Glomerular visceral epithelial cell (primary cell): ENCODE data around the gene CGREF1.

ENCODE experiments used
- DNase-seq: peaks from one replicate; pipeline ENCODE4 v3.0.0-alpha.2; 2016; ENCODE audit errors: extremely low spot score

The CGREF1 gene

DNA sequence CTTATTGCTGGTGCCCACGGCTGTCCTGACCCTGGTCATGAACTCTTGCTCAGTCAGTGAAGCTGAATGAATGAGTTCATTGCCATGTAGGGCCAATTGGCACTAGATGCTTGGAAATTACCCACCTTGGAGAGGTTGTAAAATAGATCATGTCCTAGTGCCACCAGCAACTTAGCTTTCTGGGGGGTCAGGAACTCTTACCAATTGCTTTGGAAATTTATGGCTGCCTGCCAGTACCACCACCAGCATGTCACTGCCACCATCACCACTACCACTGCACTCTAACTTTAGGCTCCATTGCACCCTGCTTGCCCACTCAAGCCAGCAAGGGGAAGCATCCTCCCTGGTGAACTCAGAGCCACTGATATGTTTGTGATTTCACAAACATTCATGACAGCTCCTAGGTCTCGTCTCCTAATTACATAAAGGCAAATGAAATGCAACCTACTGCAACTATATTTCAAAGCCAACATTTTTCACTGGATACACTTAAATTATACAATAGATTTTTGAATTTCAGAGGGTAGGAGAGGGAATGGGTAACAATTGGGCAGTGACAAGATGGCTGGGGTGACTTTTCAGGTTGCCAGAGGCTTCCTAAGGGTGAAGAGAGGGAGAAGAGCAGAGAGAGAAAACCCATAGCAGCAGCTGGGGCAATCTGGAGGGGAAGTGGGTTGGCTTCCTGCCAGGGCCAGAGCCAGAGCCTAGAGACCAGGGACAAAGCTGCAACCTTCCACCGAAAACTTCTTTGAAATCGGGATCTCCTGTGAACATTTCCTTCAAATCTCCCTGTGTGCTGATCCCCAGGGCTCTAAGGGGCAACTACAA, 44.0 kb downstream of the CGREF1 start:
- DNase-seq: no peak

DNA sequence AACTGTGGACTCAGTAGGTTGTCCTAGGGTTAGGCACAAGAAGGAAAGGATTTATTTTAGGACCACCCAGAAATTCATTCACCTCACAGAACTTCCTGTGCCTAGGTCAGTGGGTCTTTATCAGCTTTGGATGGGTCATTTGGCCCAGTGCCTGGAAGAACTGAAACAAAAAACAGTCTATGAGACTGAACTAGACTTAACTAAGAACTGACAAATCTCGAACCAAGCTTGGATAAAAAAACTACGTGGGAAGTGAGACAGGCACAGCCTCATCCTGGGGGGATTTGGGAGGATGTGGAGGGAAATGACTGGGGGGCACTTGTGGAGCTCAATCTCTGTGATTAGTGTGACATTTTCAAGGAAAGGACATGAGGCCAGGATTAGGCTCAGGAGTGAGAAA, 45.1 kb downstream of the CGREF1 start:
- no peak for DNase-seq

DNA sequence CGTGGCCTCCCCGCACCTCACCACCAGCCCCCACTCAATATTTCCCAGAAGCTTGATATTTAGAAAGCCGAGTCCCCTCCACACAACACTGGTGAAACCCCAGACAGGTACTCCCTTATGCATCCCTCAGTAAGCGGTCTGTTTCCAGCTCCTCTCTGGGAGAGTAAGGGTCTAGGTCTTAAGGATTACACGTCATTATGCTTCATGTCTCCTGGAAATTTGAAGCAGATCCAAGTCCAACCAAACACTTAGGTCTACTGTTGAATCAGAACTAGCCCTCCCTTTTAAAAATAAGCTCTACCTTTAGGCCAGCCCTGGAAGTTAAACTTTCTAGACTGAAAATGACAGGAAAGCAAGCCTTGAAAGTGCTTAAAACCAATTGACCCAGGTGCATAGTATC, 46.0 kb downstream of the CGREF1 start:
- no peak for DNase-seq

DNA sequence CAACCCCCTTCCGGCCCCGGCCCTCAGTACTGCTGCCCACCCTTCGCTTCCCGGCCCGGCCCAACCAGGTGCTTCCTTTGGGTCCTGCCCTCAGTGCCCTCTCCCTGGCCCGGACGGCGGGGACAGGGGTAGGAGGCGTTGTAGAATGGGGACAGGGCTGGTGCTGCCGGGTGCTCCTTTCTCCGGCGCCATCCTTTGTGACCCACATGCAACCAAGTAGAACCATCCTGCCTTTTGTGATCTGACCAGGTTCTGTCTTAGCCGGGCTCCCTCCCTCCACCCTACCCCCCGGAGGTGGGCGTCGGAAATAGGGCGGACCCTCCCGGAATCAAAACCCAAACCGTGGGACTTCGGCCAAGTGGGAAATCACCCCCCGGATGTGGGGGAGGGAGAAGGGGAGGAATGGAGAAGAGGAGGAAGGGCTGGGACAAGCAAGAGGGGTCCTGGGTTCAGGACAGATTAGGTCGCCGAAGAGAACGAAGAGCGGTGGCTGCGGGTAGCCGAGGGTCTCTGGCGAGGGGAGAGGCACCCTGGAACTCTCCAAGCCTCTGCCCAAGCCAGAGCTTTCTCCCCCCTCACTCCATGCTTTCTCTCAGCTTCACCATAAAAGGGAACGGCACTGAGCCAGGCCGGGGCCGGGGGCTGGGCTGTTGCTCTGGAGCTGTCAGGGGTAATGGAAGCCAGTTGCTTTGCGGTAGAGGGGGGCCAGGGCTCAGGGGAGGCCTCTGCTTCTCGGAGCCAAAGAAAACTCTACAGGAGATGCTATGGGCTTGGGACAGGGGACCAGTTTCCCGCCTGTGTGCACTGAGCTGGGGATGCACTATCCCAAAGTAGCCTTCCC, 46.7 kb downstream of the CGREF1 start:
- DNase-seq: no peak

DNA sequence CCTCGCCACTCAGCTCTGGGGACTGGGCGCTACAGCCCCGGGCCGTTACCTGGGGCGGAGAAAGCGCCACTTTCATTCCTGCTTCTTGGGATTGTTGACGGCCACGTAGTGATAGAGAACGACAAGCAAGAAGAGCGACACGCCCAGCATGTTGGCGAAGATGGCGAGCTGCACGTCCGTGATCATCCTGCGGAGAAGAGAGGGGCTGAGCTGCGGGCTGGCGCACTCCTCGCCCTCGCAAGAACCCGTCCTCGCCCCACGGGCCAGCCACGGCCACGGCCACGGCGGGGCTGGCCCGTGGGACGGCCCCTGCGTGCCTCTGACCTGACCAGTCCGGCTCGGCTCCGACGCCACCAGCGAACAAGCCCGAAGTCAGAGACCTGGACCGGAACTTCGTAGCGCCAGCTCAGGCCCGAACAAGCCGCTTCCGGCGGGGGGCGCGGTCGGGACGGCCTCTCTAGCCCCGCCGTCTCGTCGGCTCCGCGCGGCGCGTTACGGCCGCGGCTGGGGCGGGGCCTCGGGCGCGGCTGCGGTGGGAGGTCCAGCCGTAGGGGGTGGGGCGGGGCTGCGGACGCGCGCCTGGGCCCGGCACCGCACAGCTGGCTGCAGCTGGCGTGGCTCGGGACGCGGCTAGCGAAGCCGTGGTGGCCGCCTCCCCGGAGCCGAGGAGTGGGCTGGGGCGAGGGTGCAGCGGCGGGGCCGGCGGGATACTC, 47.5 kb downstream of the CGREF1 start, which contains the start of gene OST4:
TSS of gene OST4 (minus strand) at position 378 of the 713 bp plus-strand sequence.
- DNase-seq: peak; percentile 88

DNA sequence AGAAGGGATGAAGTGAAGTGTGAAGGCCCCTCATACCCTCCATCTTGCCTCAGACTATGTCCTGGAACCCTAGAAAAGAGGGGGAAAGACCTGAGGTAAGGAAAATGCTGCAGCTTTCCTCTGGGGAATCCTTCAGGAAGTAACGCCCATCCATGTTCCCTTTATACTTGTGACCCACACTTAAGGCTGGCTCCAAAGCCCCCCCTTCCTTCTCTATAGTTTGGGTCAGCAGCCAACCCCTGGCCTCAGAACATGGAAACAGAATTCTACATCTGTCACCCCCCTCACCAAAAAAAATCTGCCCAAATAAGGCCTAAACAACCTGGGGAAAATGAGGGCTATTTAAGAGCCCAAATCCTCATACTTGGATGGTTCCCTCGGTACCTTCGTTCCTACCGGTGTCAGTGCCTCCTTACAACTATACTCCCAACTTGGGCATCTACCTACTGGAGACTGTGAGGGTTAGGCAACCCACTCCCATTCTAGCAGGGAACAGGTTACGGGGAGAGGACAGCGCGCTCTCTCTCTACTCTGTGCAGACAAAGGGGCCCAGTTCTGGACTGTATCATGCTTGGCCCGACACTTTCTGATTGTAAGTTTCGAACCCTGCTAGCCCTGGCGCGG, 48.2 kb downstream of the CGREF1 start:
- no peak for DNase-seq

DNA sequence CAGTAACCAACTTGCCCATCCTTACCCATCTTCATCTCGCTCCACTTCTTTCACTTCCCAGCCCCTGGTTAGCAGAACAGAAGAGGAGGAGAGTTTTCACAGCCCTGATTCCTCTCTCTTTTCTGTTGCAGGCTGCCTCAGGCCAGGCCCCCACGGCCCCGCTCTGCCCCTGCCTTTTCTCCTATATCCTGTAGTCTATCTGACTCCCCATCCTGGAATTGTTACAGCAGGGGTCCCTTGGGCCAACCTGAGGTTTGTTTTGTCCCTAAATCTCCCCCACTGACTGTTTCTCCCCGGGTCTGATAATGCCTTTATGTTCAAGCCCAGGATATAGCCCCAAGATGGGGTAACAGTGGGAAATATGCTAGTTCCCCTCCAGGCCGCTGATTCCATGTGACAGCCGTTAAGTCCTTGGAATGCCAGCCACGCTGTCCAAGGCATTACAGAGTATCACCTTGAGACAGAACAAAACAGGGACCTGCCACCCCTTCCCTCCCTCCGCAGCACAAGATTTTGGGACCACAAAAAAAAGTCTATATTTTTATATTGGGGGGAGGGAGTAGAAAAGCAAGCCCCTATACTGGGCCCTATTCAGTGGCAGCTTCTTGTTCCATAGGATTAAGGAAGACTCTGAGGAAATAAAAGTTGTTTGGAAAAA, 48.8 kb downstream of the CGREF1 start:
- DNase-seq: no peak

DNA sequence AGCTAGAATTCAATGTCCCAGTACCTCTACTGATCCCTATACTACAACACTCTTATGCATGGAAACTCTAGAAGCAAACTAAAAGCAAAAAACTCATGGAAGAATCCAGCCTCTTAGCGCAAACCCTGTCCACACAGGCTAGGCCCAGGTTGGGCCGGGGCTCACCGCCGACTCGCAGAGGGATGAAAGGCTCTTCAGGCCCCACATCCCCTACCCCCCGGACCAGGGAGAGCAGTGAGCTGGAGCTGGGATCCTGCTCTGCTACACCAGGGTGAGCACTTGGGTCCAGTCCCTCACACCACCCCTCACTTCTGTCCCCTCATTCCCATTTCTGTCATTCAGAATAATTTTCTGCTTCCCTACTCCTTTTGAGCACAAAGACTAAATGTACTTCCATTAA, 49.5 kb downstream of the CGREF1 start:
- no peak for DNase-seq

DNA sequence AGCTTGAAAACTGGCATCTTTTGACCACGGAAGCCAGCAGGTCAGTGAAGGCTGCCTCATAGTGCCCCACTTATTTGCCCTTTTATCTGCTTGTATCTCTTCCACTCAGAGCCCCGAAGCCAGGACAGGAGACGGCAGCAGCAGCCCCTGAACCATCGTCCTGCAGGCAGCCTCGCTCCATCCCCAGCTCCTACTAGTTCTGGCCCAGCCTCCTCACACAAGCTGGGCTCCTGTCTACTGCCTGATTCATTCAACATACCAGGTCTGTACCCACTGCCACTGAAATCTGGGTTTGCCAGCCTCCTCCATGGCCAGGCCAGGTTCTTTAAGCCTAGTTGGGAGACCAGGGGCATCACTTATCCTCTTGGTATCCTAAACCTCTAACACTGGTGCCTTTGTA, 51.5 kb downstream of the CGREF1 start:
- DNase-seq: no peak

DNA sequence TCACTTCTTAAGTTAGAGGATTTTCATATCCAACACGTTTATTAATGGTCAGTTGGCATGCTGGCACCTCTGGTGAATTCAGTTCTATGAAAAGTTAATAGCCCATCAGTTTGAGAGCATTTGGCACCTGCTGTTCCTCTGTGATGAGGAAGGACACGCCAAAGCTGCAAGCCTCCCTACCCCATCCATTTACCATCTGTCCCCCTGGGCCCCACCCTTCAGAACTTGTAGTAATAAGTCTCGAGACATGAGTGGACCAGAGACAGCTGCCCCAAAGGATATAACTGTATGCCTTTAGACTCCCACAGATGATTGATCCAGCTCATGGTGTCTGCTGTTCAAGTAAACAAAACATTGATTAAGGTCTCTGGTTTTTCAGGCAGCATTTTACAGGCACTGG, 53.8 kb downstream of the CGREF1 start:
- no peak for DNase-seq

DNA sequence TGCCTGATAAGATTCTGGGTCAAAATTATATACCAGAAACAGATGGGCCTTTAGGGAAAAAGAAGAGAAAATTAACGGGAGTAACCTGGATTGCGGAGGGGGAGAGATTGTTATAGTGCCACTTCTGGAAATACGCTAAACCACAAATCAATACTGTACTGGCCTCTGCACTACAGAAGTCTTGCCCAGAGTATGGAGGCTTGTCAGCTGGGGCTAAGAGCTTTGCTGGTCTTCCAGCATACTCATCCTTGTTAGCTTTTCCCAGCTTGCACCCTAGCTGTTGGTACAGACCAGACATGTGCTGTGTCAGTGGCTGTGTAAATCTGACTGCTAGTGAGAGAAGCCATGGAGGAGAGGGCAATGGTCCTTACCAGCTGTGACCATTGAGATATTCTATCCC, 58.6 kb downstream of the CGREF1 start:
- no peak for DNase-seq

DNA sequence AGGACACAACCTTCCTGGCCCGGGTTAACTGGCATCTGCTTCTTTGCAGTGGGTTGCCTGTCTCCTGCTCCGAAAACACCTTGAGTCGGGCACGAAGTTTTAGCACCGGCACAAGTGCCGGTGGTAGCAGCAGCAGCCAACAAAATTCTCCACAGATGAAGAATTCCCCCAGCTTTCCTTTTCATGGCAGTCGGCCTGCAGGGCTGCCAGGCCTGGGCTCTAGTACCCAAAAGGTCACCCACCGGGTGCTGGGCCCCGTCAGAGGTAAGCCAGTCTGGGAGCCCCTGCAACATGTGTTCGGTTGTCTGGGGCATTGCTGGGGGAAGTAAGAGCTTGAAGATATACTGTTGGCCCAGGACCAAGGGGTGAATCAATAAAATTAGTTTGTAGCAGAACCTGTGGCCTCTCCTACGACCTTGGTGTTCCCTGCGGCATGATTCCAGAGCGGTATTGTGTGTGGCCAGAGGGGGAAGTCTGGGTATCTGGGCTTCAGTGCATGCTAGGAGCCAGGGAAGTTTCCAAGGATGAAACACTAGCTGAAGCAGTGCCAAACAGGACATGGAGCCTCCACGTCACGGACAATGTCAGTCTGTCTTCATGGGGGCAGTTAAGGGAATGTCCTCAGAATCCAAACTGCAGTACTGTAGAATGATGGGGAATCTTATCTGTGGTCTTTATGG, 59.6 kb downstream of the CGREF1 start:
- DNase-seq: no peak

DNA sequence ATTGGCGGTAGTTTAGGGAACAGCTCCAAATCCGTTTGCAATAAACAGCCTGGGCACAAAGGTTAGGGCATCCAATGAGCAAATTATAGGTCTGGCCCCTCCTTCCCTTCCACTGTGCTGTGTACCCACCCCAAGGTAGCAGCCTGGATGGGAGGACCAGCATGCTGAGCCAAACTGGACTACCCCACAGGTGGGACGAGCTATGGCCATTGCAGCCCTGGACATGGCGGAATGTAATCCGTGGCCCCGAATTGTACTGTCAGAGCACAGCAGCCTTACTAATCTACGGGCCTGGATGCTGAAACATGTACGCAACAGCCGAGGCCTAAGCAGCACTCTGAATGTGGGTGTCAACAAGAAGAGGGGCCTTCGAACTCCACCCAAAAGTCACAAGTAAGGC, 60.7 kb downstream of the CGREF1 start:
- DNase-seq: no peak

DNA sequence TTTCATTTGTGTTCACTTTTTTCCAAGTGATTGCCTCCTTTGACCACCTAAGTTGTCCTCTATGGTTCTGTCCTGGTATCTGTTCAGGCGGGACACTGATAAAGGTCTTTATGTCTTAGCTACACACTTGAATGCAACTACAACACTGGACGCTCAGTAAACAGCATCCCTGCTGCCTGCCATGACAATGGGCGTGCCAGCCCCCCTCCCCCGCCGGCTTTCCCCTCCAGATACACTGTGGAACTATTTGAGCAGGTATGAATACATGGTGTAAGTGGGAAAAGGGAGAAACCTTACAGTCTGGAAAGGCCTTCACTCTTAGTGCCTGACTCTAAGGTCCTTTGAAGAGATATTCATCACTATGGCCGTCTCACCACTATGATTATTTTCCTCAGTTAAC, 61.7 kb downstream of the CGREF1 start:
- no peak for DNase-seq

DNA sequence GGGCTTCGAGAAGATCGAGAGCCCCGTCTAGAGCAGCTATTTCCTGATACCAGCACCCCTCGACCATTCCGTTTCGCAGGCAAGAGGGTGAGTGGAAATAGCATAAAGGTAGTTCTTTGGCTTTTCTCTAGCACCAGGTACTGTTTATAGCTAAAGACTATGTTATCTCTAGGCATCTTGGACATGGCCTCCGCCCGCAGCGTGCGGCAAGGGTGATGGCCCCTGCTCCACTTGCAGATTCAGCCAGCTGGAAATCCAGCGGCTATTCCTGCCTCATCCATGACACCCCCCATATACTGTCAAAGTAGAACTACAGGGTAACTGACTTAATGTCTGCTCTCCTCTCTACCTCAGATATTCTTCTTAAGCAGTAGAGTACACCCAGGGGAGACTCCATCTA, 64.2 kb downstream of the CGREF1 start:
- DNase-seq: no peak

DNA sequence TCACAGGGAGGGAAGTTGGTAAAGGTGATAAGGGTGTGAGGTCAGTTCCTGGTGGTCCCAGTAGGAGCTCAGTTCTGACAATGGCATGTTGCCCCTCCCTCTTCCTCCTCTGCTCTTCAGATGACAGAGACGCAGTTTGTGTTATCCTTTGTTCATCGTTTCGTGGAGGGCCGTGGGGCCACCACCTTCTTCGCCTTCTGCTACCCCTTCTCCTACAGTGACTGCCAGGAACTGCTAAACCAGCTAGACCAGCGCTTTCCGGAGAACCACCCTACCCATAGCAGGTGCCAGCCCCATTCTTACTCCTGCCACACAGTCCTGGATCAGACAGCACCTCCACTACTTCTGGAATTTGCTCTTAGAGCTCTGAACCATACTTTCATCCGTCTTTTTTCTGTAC, 65.2 kb downstream of the CGREF1 start:
- DNase-seq: no peak

DNA sequence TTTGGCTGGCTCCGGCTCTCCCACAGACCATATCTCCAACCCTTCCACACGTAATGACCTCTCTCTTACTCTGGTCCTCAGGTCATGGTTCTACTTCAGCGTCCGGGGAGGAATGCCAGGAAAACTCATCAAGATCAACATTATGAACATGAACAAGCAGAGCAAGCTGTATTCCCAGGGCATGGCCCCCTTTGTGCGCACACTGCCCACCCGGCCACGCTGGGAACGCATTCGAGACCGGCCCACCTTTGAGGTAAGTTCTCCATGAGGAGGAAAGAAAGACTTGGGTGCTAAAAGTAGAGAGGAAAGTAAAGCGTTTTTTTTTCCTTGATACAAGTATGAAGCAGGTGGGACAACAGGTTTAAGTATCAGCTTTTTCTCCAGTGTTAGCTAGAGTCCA, 65.6 kb downstream of the CGREF1 start:
- DNase-seq: no peak

DNA sequence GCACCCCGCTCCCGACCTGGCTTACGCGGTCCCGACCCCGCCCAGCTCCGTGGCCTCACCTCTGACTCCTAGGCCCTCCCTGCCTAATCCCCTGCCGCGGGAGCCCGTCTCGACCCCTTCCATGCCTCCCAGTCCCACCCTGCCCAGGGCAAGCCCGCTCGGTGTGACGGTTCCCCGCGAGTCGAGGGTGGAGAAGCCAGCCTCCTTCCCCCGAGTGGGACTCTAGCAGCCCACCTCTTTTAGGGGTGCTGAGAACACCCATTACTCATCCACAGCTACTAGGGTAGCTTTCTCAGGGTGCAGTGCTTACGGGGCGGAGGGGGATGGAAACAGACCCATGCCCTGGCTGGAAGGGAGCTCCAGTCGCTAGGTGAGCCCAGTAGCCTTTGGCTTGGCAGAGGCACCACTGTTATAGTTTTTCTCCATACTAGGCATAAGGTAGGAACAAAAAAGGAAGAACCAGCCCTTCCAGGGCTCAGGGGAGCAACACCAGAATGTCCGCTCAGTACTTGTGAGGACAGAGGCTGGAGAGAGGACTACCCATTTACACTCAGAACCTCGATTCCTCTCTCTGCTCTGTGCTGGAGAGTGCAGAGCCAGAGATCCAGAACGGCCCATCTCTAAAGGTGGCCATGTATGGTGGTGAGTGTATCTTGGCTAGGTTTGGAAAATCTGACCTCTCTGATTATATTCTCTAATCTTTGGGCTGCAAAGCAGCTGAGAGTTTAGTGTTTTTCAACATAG, 66.9 kb downstream of the CGREF1 start:
- DNase-seq: no peak

DNA sequence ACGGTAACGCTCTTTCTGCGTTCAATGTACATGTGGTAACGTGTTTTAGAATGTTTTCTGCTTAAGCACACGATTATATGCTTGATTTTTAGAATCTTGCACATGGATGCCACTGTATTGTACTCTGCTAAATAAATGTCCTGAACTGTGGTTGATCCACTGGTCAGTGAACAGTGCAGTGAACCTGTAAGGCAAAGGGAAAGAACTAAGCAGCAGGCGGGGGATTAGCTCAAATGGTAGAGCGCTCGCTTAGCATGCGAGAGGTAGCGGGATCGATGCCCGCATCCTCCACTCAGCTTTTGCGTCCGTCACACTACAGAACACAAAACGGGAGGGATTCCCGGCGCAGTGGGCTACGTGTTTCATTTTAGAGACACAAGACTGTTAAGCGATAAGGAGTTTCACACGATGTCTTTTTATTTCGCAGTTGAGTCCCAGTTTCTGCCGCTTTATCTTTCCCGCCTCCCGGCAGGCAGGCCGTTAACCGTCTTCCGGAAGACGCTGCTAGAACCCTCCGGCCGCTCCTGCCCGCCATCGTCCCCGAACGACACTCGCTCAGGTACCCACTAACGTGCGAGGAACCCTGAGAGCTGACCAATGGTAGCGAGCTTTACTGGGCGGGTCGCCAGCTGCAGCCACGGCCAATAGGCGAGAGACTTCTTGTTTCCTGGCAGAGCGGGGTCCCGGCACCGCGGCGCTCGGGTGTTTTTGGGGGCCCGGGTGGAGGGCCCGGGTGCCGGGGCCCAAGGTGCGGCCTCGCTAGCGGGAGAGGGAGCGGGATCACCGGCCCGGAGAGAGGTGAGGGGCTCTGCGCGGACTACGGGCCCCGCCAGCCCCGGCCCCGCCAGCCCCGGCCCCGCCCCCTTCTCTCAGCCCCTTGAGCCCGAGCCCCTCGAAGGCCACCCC, 67.7 kb downstream of the CGREF1 start, which contains the start of gene AGBL5:
TSS of gene AGBL5 (plus strand) at position 673 of the 906 bp plus-strand sequence. CDS start 1,291 bp downstream, outside the sequence.
- peak; percentile 93 for DNase-seq
